NCI-H345 (cell line): ENCODE results near the gene DTHD1.
A peak's percentile ranks its signal among the peaks of the same experiment; 100 is the strongest.

Experiments
- DNase-seq: peaks from one replicate; lab custom pipeline; 2025; lab: John Stamatoyannopoulos, UW

The DTHD1 gene

DNA sequence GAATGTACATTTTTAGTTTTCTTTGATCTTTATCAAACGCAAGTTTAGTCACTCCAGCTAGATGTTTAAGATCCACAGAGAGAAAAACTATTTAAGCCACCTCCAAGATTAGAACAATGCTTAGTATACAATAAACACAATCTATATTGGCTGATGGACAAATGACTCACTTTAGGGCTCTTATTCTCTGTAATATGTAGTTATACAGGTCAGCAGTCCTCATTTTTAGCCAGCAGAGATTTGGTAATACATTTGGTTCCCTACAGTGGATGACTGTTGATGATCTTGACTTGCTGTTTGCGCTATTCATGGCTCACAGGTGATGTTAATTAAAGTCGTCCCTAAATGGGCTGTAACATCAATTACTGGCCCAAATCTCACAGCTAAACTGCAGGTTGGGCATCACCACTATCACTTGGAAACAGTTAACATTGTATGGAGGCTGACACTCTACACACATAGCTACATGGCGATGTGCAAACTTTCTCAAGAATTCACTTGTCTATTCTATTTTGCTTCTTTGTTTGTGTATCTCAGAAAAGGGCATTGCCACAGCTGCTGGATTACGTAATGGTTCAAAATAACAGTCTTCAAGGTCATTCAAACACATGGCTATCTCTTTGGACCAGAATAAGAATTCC, 11.8 kb upstream of the DTHD1 start:
- no peak for DNase-seq

DNA sequence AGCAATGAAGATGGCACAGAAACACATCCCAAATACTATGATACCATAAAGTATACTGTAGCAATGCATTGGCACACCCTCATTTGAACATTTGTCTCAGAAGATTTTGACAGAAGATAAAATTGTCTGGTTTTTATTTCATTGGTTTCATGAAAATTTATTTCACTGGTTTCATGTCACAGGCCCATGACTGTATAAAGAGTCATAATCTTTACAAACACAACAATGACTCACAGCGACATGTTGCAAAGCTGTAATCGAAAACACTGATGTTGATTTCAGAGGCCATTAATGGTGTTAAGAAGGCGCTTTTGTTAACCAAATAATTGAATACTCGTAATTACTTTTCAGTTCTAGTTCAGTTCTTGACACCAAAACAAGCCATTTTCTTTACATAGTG, 8.1 kb upstream of the DTHD1 start:
- DNase-seq, result no peak

DNA sequence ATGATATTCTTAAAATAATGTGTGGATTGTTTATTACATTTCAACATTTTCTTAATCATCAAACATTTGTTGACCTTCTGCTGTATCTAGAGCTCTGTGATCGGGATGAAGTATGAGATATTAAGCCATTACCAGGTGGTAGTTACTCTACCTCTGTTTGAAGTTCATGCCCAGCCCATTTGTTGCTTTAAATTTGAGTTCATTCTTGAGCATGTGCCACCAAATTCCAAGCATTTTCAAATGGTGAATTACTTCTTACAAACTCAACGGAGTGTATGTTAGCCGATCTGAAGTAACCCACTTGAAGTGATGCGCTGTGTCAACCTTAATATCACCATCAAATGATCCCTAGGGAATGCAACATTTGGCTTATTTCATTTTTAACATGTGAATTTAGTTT, 7.3 kb upstream of the DTHD1 start:
- DNase-seq, result no peak

DNA sequence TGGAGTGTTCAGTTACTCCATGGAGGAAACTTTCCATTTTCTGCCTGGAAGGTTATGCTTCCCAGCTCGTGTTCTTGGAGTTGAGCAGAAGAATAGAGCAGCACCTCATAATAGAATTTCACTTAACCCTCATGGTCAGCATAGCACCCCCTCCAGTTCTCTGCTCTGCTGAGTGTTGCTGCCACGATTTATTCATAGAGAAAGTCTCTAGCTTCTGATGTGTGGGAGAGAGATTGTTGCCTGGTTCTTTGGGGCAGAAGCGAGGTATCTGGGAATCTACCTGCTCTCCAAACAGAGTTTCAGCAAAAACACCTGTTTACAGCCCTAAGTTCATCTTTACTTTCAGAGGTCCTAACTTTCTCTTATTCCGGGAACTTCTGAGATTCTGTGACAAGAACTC, 3.9 kb upstream of the DTHD1 start:
- no peak for DNase-seq

DNA sequence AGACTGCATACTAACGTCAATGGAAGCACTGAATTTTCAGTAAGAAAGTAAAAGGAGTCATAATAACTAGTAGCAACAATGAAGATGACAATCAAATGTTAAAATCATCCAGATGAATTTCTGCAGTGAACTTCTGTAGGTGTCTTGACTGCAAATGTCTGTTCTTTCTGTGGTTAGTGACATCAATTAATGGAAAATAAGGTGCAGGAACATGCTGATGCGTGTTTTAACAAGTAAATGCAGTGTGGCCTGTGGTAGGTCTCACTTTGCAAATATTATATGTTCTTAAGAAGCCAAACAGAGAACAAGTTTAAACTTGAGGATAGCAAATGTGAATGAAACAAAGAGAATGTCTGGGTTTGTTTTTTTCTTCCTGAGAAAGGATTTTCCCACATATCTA, 2.6 kb upstream of the DTHD1 start:
- no peak for DNase-seq

DNA sequence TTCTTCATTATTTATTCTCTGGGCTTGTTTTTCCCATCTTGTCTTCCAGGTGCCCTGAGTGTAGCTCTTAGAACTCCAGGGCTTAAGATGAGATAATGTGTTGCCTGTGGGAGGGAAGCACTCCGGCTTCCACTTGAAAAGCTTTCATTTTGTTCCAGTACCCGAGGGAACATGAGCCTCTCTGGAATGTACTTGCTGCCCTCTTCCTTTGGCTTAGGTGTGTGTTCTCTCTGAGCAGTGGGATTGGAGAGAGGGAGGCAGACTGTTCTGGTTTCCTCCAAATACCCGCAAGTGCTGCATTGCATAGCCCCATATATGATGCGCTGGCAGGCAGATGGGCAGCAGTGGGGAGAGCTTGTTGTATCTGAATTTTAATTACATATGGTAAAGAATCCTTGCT, 861 bp upstream of the DTHD1 start:
- peak; percentile 35 for DNase-seq

DNA sequence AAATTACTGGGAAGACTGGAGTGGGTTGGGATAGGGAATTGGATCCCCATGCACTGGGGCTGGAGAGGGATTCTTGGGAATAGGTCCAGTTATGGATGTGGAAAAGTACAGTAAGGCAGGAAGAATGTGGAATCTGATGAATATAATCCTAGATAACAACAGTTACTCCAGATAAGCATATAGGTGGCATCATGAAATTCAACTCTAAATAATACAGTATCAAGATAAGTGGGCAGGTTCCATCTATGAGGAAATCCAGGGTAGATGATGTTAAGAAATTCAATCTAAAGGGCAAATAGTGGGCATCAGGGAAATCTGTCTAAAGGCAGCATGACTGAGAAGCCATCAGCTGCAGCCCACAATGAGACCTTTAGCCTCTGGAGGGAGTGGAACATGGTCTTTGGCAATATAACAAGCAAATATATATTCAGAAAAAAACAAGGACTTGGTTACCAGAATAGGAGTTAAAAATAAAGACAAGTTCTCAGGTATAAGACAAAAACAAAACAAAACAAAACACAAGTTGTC, 1.2 kb downstream of the DTHD1 start:
- DNase-seq, result no peak

DNA sequence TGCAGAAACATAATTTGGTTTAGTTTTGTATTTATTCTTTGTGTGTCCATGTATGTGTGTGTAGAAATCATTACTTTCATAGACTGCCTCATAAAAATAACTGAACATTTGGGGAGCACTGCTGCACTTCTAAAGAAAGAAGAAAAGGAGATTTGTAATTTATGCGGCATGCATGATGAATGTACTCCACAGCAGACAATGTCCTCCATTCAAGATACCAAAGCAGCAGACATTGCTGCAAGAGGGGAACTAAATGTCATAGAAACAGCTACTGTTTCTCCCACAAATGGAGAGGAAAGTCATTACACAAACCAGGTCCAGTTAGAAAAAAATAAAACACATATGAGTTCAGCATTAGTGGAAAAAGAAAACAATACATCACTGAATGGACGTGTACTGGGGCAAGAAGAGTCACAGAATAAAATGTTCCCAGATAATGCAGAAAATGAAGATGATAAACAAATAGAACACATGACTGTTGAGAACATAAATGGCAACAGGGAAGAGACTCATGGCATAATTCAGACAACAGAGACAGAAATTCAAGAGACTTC, 2.6 kb downstream of the DTHD1 start:
- DNase-seq, result no peak

DNA sequence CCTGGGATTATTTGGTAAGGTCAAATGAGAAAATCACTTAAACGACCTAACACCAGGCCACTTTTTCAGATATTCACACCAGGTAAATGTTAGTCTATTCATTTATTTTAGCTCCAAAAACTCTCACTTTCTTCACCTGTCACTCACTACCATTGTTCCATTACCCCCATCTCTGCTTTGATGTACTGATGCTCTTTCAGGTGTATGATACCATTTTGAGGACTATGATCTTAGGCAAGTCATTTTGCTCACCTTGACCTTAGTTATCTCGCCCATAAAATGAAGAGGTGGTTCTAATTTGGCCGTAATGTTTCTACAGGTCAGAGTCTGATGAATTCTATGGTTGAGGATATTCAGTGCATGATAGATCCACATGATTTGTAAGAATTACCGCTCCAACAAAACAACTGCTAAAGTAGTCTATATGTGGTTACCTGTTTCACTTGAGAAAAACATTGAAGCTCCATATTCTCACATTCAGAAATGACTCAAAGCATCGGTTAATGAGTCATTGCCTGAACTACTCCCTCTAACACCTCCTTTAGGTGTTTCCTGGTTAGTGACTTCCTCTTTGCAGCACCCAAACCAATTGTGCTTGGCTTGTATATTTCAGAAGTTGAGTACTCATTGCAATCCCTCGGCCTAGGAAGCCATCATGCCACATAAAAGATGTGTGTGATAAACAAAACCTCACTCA, 4.5 kb downstream of the DTHD1 start:
- DNase-seq, result no peak

DNA sequence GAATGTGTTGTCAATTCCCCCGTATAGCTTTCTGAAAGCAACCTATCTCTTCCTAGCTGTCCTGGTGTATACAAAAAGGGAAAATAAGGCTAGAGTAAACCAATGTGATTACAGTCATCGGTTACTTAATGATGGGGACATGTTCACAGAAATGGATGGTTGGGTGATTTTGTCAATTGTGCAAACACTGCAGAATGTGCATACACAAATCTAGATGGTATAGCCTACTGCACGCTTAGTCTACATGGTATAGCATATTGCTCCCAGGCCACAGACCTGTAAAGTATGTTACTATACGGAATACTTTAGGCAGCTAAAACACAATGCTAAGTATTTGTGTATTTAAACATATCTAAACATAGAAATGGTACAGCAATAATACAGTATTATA, 5.1 kb downstream of the DTHD1 start:
- DNase-seq, result no peak

DNA sequence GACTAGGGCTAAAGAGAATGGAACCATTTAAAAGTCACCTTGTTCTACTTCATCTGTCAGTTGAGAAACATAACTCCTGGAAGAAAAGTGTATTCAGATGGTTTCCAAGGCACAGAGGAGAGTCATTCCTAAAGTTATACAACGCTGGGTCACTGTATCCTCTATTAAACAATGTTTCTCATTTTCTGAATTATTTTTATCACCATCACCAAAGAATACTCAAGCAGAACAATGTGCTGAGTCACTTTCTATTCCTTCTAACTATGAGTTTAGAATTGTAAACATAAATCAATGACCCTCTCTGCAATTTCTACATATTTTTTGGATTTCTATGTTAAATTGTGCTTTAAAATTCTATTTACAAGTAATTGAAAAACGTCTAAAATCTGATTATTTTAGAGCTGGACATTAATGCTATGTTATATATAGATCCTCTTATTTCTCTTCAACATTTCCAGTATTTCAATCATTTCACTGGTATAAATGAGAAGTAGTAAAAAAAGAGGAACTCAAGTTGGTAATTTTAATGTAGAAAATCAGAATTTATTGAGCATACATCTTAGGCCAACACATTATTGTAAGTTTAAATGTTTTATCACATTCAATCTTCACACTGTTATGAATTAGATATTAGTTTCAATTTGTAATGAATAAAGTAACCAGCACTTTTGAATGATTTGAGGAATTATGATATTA, 7.5 kb downstream of the DTHD1 start:
- DNase-seq, result no peak

DNA sequence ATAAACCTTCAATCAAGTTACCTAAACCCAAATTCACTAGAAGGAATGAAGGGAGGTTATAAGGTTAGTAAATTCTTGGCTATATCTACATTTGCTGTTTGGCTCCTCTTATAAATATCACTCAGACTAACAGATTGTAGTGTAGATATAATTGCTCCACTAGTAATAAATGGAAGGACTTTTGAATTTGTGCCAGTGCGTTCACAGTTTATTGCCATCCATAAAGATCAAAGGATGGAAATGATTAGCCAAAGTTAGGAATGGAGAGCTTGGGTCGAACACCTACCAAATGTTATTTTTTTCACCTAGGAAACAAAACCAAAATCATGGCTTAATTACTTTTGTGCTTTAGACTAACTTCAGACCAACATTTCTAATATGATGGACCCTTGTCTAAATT, 9.2 kb downstream of the DTHD1 start:
- no peak for DNase-seq

DNA sequence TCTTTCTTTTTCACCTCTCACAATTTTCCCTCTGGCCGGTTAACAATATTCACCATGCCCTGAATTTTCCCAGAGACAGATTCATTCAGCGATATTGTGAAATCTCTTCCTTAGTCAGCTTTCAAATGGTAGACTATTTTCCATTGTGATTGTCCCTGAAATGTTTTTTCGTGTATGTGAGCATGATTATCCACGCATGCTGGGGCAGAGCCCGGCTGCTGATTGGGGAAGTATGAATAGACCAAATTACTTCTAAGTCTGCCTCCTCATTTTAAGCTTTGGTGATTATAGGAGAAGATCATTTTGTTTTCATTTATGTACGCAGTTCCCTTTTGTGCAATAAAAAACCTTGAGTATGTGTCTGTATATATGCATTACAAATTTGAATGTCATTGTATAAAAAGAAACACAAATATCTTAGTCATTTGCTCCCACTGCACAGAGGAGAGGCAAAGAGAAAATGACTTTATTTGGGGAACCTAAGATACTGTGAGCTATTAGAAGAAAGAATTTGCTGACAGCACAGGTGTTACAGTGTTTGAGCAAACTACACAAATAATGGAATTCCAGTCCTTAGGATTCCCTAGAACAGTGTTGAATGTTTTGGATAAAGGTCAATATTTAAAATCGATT, 11.3 kb downstream of the DTHD1 start:
- no peak for DNase-seq

DNA sequence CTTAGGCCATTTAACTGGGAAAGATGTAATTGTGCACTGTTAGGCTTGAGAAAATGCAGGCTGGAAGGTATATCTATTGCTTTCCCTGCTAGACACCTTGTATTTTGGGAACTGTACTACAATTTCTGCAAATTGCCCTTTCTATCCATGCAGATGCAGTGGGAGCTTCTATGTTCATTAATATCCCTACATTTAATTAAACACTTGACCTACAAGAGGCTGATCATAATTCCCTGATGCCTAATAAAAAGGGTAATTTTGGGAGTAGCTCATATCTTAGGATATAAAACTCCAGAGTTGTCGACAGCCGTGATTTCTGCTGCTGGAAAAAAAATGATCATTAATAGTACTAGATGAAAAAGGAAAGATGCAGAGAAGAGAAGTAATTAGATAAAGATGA, 19.7 kb downstream of the DTHD1 start:
- DNase-seq, result no peak

DNA sequence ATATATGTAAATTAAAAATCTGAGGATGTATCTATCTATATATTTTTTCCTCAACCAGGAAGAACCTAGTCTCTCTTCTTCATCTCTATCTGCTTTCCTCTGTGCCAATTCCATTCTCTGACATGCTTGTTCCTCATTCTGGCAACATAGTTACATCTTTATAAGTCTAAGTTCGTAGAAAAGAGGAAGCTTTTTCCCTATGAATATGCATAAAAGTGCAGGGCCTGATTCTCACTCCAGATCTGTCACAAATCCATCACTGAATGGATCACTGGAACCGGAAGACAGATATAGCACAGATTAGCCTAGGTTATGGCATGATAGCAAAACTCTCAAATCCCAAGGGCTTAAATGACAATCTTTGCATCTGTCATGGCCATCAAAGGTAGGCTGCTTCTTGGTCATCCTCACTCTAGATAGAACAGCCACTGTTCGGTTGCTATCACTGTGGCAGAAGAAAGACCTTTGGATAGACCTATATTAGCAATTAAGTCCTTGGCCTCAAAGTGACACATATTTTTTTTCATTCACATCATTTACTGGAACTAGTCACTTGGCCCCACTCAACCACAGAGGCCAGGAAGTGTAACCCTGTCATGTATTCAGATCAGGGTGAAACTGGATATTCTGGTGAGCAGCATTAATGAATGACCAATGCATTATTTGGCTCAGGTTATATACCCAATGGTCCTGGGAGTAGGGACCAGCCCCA, 22.2 kb downstream of the DTHD1 start:
- no peak for DNase-seq

DNA sequence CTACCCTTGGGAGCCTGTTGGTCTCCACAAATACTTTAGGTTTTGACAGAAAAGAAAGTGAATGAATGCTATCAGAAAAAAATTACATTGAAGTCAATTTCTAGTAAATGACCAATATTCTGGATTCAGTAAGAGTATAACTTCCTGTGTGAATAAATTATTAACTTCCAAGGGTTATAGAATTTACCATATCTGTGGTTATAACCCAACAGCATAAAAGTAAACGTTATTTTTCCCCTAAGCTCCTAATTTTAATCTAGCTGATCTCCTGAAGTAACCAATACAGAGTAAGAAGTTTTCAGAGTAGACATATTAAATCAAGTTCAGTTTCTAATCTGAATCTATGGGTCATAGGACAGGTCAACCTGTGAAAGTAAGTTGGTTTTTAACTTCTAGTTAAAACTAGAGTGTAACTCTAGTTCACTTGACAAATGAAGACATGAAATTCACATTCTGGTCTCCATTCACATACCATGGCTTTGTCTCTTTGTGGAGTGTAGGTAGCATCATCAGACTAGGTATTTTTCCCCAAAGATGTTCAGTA, 22.8 kb downstream of the DTHD1 start:
- DNase-seq, result no peak

DNA sequence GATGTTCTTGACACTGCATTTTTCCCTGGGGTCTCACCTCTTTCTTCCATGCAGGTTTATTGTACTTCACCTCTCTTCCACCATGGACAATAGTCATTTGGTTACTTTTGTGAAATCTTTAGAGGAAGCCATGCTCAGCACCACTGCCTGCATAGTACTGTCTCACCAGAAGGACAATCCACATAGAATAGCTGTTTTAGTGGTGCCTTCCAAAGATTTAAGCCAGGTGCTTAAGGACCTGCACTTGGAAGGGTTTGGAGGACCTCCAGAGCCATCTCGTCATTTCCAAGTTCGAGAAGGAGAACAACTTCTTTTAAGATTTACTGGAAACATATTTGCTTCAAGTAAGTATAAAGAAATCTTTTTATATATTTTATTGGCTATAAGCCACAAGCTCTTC, 26.7 kb downstream of the DTHD1 start:
- DNase-seq, result no peak

DNA sequence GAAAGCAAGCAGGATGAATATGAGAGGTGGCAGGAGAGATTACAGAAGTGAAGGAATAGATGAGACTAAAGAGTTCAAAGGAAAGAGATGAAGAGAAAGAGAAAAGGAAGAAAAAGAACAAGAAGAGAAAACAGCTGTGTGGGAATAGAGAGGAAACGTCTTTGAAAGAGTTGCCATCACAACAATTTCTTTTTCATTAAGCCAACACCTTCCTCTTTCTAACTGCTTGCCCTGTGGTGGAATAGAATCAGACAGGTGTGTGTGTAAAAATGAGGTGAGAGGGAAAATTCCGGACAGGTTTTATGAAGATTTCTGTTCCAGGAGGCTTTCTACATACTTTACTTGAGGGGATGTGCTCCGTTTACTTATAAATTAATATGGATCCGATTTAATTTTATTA, 28.8 kb downstream of the DTHD1 start:
- DNase-seq, result no peak

DNA sequence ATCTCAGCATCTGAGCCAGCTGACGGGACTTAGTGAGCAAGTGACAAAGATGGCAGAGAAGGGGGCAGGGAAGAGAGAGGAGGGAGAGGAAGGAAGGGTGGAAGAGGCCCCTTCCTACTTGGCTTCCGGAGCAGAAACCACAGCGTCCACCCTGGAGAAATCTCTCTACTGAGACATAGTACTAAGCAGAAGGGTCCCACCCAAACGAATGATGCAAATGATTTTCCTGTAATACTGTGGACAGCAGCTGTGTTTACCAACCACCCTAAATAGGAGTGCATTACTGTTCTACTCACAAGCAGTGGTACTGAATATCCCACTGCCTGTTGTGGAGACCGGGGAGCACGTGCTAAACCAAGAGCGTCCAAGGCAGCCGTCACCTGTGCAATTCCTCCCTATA, 29.4 kb downstream of the DTHD1 start:
- no peak for DNase-seq

DNA sequence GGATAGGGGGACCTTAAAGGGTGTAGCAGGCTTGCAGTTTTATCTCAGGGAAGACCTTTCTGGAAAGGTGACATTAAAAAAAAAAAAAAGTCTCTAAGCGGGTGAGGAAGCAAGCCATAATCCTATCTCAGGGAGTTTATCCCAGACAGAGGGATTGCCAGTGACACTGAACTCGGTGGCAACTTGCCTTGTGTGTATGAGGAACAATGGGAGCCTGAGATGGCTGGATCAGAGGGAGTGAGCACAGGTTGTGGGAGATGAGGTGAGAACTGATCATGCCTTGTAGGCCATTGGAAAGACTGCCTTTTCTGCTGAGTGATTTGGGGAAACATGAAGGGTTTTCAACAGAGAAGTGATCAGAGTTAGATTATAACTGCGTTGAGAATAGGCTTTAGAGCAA, 31.1 kb downstream of the DTHD1 start:
- DNase-seq, result no peak

DNA sequence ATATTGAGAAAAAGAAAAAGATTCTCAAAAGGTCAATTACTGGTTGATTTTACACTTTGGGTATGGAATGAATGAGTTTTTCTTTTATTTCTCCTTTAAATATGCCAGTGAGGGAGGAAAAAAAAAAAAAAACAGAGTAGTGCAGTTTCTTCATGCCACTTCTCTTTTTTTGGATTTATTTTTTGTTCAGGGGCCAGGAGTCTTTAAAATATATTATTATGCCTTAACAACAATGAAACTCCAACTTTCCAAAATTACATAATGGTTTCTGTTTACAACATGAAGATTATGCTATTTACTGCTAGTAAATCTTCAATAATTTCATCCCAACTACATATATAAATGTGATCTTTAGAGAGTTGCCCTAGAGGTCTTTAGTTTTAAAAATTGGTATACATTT, 31.9 kb downstream of the DTHD1 start:
- no peak for DNase-seq

DNA sequence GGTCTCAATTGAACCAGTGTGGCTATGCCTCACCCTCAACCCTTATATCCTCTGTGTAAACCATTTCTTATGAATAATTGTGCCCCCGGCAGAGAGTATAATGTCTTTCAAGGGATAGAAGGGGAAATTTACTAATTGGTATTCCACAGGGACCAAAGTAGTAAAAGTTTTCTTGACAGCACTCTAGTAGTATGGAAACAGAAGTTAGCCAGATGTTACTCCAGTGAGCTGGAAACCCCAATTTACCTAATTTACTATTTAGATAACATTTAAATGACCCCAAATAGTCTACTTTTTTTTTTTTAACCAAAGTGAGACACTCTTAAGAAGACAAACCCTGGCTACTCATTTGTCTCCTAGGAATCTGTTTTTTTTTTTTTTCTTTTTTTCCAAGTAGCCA, 32.3 kb downstream of the DTHD1 start:
- DNase-seq, result no peak
